GM12801 (cell line): Measurements from ENCODE around the gene FMOD.

Source experiments
- CTCF ChIP-seq: IDR thresholded peaks from one replicate; pipeline ENCODE4 v1.5.1; 2011; ENCODE audit warnings: control low read depth; ENCODE audit not compliant: insufficient read length; ENCODE audit errors: extremely low read depth

FMOD gene

GRCh38 chr1:203380420-203381150 is 29.7 kb upstream of the FMOD start:
- TF ChIP-seq CTCF, result no peak

GRCh38 chr1:203379825-203380224 is 28.9 kb upstream of the FMOD start:
- TF ChIP-seq CTCF, result no peak

GRCh38 chr1:203378556-203379245 is 27.8 kb upstream of the FMOD start:
- no peak for TF ChIP-seq CTCF

- no peak for TF ChIP-seq CTCF
These were observed 23.1 kb upstream of the FMOD start for GRCh38 chr1:203373991-203374390.

GRCh38 chr1:203373002-203373401 is 22.1 kb upstream of the FMOD start:
- TF ChIP-seq CTCF, result no peak

- no peak for TF ChIP-seq CTCF
These were observed 20.4 kb upstream of the FMOD start for GRCh38 chr1:203371288-203371687.

- TF ChIP-seq CTCF, result no peak
These were observed 18.7 kb upstream of the FMOD start for GRCh38 chr1:203369666-203370065.
